COR-L47 (cell line): ENCODE results near the gene PBX1.

Source experiments
- DNase-seq: peaks from one replicate; lab custom pipeline; 2025; lab: John Stamatoyannopoulos, UW

Gene PBX1

DNA sequence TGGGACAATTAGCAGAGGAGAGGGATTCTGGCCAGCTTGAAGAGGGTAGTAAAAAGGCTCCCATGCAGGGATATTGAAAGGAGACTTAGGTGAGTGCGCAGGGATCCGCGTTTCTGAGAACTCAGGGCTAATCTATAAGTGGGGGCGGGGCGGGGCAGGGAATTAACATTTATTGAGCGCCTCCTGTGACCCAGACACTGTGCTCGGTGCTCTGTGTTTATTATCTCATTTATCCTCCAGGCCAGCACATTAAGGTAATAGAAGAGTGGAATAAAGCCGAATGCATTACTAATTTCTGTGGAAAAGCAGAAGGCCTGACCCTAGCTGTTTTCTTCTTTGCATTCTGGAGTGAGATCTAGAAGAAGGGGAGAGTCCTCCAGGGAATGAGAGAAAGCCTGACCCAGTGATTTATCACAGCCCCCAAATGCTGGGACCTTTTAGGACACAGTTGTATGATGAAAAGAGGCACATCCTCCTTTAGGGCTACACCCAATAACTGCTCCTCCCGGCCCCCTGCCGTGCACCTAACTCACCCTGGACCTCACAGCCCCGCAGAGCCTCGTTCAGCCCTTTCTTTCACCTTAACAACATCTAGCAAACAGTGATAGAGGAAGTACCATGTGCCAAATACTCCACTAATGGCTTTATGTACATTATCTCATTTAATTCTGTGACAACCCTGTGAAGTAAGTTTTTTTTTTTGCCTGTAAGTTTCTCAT lies 317.6 kb downstream of the PBX1 start:
- DNase-seq = no peak

DNA sequence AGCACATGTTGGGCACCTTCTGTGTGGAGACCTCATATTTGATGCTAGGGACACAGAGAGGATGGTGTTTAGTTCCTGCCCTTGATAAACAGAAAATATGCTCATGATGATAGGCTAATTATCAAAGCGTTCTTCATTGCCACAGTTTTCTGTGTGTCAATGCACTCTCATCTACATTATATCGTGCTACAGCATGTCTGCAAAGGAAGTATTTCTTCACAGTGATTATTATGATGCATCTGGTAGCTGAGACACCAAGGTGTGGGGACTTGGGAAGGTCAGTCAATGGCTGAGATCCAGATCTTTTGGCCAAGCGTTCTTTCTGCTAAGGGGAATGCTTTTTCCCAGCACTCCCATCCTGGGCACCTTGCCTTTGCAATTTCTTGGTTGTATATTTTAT lies 321.2 kb downstream of the PBX1 start:
- no peak for DNase-seq

DNA sequence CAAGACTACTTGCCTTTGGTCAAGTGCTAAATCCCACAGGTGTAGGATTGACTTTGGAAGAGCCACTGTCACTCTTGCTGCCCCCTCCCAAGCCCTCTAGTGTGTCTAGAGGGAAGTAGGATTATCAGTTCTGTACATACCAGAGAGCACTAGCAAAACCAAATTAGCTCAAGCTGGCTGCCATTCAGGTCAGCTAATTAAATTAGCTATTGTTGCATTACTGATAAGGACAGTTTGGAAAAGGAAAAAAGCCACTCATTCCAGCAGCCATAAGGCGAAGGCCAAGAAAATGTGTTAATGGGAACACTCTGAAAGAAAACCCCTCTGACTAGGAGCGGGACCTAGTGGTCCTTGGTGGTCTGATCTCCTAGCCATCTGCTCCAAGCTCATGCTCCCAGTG lies 321.7 kb downstream of the PBX1 start:
- no peak for DNase-seq

DNA sequence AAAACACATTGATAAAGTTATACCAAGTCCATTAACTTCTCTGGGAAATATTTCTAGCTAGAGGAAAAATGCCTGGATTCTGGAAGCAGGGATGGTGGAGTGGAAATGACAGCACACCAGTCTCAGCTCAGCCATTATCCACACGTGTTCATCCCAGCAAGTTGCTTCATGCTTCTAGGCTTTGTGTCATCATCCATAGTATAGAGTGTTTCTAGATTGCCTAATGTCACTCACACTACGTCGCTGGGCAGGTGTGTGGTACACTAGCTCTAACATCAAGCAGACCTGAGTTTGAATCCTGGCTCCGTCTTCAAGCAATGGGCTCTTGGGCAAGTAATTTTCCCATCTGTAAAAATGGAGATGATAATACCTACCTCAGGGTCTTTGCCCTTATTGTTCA lies 326.3 kb downstream of the PBX1 start:
- DNase-seq = no peak

DNA sequence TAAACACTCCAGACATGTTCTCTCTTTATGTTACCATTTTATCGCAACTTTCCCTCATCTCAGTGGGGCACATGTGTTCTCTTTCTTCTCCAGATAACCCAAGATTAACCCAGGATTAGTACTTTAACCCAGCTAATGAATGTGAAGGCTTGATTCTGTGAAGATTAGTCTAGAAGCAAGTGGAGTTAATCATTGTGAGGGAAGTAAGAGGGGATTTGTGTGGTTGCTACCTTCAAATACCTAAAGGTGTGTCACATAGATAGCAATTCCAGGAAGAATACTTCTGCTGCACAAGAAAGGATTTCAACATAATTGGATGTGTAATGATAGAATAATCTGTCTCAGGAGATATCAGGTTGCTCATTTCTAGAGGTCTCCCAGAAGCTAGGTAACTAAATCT lies 327.1 kb downstream of the PBX1 start:
- DNase-seq = no peak

DNA sequence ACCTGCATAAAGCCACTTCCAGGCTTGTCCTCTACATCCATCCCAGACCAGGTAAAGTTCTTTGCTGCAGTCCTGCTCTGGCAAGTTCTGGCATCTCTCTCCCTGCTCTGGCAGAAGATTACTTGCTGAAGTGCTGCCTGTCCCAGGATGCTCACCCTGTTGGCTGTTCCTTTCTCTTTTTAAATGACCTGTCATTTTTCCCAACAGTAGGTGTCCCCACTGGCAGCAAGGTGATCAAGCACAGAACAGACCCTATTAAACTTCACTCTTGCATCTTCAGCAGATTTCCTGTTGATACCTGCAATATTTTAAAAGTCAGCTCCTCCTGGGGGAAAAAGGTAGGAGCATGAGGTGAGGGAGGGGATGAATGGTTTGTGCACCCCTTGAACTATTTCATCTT lies 332.6 kb downstream of the PBX1 start:
- no peak for DNase-seq

DNA sequence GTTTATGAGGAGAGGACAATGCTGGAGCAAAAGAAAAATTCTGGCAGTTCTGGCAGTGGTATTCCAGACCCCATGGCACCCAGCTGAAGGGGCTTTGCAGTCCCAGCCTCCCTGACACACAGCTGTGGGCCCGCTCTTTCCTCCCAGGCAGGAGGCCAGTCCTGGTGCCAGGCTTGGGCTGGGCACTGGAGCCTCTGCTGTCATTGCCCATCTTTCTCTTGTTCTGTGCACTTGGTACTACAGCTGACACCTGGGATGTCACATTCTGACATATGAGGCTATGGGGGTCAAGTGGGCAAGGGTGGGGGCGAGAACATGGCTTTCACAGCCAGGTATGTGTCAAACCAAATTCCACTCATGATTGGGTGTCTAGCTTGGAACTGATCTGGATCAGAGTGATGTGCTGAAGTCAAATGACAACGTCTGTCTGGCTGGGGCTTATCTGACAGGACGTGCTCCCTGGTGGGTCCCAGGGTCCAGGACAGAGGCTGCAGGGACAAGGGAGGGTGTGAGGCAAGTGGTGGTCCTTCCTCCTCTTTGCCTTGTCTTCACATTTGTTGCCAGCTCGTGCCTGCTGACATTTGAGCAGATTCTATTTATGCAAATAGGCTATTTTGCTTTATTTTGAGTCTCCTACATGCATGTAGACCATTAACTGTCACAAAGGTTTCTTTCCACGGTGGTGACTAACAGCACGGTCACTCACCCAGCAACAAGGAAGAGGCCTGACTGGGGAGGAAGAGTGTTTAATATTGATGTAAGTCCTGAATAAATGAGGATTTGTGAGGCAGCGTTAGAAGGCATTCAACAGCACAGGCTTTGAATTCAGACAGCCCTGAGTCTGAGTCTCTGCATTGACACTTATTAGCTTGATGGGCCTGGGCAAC lies 336.3 kb downstream of the PBX1 start:
- no peak for DNase-seq

DNA sequence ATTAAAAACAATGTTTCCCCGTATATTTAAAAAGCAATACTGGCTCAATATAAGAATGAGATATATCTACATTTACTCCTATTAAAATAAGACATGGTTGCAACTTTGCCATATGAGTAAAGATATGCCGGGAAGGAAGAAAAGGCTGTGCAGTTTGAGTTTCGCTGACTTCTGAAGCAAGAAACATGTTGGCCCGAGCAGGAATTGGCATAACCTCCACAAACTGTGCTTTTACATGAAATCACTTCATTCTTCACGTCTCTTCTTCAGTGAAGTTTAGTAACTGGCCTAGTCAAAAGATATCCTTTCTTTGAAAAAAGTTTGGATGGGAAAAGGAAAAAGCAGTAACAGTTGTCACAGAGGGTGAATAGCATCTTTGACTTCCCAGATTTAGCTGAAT lies 342.0 kb downstream of the PBX1 start:
- DNase-seq = no peak
